GM13976 (cell line): ENCODE results near the gene MYL10.

Experiments
- DNase-seq: peaks from one replicate; pipeline ENCODE4 v3.0.0; 2012; ENCODE audit warnings: low spot score
- in situ Hi-C: fragments of 300-500 bp; cut with MboI; formaldehyde crosslinking; loops from one replicate; pipeline ENCODE4 v1.12.0; 2022; ENCODE audit warnings: low sequenced_read_pairs, mixed read lengths, inconsistent platforms; ENCODE audit not compliant: unreplicated experiment
- TF ChIP-seq, protein P1 (sequence below): IDR thresholded peaks from 2 replicates; pipeline ENCODE4 v1.5.1; 2012; ENCODE audit warnings: borderline replicate concordance, mild to moderate bottlenecking; ENCODE audit not compliant: insufficient read depth; ENCODE audit errors: extremely low read depth, missing control alignments, control extremely low read depth

MYL10 gene

GRCh38 chr7:101624246-101625001, 4.7 kb downstream of the MYL10 start:
- in situ Hi-C loops, result no loop called here
- no peak for DNase-seq
- TF ChIP-seq, protein P1, sequence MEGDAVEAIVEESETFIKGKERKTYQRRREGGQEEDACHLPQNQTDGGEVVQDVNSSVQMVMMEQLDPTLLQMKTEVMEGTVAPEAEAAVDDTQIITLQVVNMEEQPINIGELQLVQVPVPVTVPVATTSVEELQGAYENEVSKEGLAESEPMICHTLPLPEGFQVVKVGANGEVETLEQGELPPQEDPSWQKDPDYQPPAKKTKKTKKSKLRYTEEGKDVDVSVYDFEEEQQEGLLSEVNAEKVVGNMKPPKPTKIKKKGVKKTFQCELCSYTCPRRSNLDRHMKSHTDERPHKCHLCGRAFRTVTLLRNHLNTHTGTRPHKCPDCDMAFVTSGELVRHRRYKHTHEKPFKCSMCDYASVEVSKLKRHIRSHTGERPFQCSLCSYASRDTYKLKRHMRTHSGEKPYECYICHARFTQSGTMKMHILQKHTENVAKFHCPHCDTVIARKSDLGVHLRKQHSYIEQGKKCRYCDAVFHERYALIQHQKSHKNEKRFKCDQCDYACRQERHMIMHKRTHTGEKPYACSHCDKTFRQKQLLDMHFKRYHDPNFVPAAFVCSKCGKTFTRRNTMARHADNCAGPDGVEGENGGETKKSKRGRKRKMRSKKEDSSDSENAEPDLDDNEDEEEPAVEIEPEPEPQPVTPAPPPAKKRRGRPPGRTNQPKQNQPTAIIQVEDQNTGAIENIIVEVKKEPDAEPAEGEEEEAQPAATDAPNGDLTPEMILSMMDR, result no peak

DNA sequence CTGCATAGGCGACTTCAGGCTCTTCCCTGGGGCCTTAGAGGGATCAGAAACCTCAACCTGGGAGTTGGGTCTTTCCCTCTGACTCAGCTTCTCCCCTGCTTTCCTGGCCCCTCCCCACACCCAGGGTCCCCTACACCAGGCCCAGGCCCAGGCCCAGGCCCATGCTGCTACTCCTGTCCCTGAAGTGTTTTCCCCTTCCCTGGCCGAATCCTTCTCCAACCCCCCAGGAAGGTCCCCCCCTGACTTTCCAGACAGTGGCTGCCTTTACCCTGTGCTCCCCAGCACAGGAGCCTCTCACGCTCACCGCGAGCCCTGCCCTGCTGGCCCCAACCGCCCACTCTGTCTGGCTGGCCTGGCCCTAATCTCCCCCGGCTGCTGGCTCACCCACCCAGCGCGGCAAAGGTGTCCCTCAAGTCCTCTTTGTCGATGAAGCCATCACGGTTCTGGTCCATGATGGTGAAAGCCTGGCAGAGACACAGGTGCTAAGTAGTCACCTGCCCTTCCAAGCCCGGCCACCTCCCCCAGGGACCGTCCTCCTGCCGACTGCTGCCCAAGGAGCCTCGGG, 6.4 kb downstream of the MYL10 start:
- DNase-seq, result no peak
- in situ Hi-C loops, result no loop called here
- TF ChIP-seq, protein P1, result no peak

- DNase-seq, result no peak
- TF ChIP-seq, protein P1, result no peak
- in situ Hi-C loops, result no loop called here
Observed at GRCh38 chr7:101620991-101621390, 8.1 kb downstream of the MYL10 start.

- DNase-seq, result no peak
- TF ChIP-seq, protein P1, result no peak
- in situ Hi-C loops, result no loop called here
Observed at GRCh38 chr7:101620395-101620794, 8.7 kb downstream of the MYL10 start.

DNA sequence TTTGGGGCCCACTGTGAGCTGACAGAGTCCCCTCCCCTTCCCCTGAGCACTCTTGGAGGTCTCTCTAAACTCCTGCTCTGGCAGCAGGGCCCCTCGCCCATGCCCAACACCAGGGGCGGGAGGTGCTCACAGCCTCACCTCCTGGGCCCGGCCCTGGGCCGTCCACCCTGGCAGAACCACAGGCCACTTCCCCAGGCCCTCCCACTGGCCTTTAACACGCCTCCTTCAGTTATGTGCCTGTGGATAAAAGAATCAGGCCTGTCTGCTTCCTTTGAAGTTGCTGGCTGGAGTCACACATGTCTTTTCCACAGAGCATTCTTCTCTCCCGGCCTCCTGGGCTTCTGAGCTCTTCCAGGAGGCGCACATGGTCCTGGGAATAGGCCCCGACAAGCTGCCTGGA, 10.2 kb downstream of the MYL10 start:
- in situ Hi-C loops, result no loop called here
- no peak for DNase-seq
- TF ChIP-seq, protein P1, result no peak

DNA sequence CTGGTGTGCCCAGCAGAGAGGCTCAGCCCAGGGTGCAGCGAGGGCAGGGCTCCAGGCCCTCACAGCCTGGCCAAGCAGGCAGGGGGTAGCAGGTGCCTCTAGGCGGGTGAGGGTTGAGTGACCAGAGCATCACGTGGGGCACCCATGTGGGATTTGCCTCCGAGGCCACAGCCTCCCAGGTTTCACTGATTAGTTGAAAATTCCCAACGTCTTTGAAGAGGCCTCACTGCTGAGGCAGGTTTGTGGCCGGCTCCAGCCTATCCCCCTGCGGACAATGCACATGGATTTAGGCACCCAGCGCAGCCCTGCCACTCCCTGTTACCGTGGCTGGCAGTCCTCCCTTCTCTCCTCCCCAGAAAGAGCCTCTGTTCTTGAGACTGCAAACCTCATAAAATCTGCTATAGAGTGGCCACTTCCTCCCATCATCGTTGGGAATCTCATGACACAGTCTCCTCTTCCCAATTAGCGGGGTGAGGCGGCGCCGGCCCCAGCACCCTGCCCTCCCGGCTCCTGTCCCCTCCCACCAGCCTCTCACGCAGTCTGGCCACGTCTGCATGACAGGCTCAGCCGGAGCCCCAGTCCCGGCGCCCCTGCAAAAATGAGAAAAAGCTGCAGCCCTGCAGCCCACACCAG, 10.8 kb downstream of the MYL10 start:
- in situ Hi-C loops, result no loop called here
- DNase-seq, result no peak
- TF ChIP-seq, protein P1, result no peak
